Measurements from ENCODE around the gene PHLDB3. TPM values are rescaled to one million over a fixed set of nuclear protein-coding genes. Genes with fewer than 3 reads are reported as not detected.

The PHLDB3 gene
- 10.9 and 13.2 TPM in 2 replicates for total RNA-seq

GRCh38 chr19:43504426-43505185 is at the start of gene PHLDB3:
Gene PHLDB3, minus strand, starts transcription at chr19:43504746. Its CDS starts 628 bp downstream, at chr19:43504118.

GRCh38 chr19:43532962-43533545 is 28.5 kb upstream of the PHLDB3 start, which contains the start of gene ZNF575:
Gene ZNF575, plus strand, starts transcription at chr19:43533188. Its CDS starts 1,235 bp downstream, at chr19:43534423.

GRCh38 chr19:43526884-43527859 is 22.6 kb upstream of the PHLDB3 start, which contains the start of gene ETHE1:
Gene ETHE1, minus strand, starts transcription at chr19:43527201. Its CDS starts 24 bp downstream, at chr19:43527177.

GRCh38 chr19:43465468-43466120 is 39.0 kb downstream of the PHLDB3 start, which contains the start of gene LYPD3:
Gene LYPD3, minus strand, starts transcription at chr19:43465608. Its CDS starts 37 bp downstream, at chr19:43465571.

Other genes starting within 250 kb of the PHLDB3 start
- 0.43 TPM in 1 of 2 replicates, not detected in the other for gene PSG9, start 235.2 kb downstream of the PHLDB3 start, total RNA-seq
- not detected in 2 replicates for gene CD177, start 151.1 kb downstream of the PHLDB3 start, total RNA-seq
- gene TEX101, start 89.9 kb downstream of the PHLDB3 start, total RNA-seq = not detected in 2 replicates
- 0.43 TPM in 1 of 2 replicates, not detected in the other for gene LYPD3, start 39.1 kb downstream of the PHLDB3 start, total RNA-seq
- gene ETHE1, start 22.5 kb upstream of the PHLDB3 start, total RNA-seq = 49.2 and 93.6 TPM in 2 replicates
- gene ZNF575, start 28.4 kb upstream of the PHLDB3 start, total RNA-seq = 0.14 and 0.44 TPM in 2 replicates
- 14.9 and 58.7 TPM in 2 replicates for gene XRCC1, start 70.8 kb upstream of the PHLDB3 start, total RNA-seq
- 0.66 and 2.4 TPM in 2 replicates for gene PINLYP, start 71.1 kb upstream of the PHLDB3 start, total RNA-seq
- gene IRGQ, start 91.4 kb upstream of the PHLDB3 start, total RNA-seq = 22.8 and 38.9 TPM in 2 replicates
- 7.7 and 11.3 TPM in 2 replicates for gene ZNF576, start 91.8 kb upstream of the PHLDB3 start, total RNA-seq
- gene SRRM5, start 107.3 kb upstream of the PHLDB3 start, total RNA-seq = 0.22 TPM in 1 of 2 replicates, not detected in the other
- gene ZNF428, start 114.9 kb upstream of the PHLDB3 start, total RNA-seq = 20.9 and 25.2 TPM in 2 replicates
- gene CADM4, start 135.1 kb upstream of the PHLDB3 start, total RNA-seq = 0.88 and 2.1 TPM in 2 replicates
- 86.0 and 205 TPM in 2 replicates for gene PLAUR, start 165.4 kb upstream of the PHLDB3 start, total RNA-seq
- gene IRGC, start 211.3 kb upstream of the PHLDB3 start, total RNA-seq = not detected in 2 replicates

Data from placental pericyte (primary cell).